ENCODE results near the gene TBC1D16. TPM values are rescaled to one million over a fixed set of nuclear protein-coding genes. Genes with fewer than 3 reads are reported as not detected.

Gene TBC1D16
- total RNA-seq, 1 donor: 68.8 TPM

DNA sequence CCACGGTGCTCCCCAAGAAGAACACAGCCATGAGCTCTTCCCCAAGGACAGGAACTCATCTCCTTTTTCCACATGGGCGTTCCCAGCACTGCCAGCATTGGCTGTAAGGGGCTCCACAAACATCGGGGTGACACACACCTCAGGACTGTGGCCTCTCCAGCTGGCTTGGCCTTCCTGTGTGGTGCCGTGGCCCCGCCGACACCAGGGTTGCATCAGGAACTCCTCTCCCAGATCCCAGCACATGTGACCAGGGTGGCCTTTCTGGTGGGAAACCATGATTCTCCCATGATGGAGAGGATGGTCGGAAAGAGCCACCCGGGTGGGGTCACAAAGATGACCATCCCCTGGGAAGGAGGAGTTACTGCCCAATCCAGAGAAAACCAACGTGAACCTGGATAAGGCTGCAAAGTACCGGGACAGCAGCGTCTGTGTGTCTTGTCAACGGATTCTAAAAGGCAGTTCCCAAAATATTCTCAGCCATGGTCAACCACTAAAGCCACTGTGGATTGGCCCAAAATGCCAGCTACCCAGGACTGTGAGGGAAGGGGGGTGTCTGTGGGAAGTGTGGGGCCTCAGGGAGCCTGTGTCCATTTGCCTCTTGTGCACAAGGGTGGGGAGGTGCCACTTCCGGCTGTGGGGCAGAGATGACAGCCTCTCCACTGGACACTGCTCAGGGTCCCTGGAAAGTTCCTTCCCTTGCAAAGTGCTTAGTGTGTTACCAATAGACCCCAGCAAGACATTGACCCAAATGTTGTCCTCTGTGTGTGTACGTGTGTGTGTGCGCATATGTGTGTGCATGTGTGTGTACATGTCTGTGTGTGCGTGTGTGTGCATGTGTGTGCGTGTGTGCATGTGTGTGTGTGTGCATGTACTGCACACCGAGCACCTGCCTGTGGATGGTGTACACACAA, 118.4 kb downstream of the TBC1D16 start:
- Histone ChIP-seq H3K4me3 (ENCODE audit: insufficient read depth, low read length) (no peak overlapping the region), H3K4me1 (ENCODE audit: insufficient read depth, low read length) (peaks cover 12% of the 10 kb centered on the region), H3K27ac (ENCODE audit: low read depth, low read length) (no peak overlapping the region), H3K4me2 (ENCODE audit: insufficient read depth, low read length) (no peak overlapping the region), H4K20me1 (ENCODE audit: insufficient read depth, low read length) (peaks cover 4% of the 10 kb centered on the region), H3K9me3 (ENCODE audit: low read depth, low read length) (no peaks in the 10 kb centered on the region), H3K27me3 (ENCODE audit: insufficient read depth, low read length) (peaks cover 22% of the 10 kb centered on the region), H3K79me2 (ENCODE audit: insufficient read depth, low read length) (no peaks in the 10 kb centered on the region), H3K36me3 (ENCODE audit: insufficient read depth, low read length) (no peaks in the 10 kb centered on the region), H2AFZ (ENCODE audit: low read length) (no peak overlapping the region)
- TF ChIP-seq, protein P1, sequence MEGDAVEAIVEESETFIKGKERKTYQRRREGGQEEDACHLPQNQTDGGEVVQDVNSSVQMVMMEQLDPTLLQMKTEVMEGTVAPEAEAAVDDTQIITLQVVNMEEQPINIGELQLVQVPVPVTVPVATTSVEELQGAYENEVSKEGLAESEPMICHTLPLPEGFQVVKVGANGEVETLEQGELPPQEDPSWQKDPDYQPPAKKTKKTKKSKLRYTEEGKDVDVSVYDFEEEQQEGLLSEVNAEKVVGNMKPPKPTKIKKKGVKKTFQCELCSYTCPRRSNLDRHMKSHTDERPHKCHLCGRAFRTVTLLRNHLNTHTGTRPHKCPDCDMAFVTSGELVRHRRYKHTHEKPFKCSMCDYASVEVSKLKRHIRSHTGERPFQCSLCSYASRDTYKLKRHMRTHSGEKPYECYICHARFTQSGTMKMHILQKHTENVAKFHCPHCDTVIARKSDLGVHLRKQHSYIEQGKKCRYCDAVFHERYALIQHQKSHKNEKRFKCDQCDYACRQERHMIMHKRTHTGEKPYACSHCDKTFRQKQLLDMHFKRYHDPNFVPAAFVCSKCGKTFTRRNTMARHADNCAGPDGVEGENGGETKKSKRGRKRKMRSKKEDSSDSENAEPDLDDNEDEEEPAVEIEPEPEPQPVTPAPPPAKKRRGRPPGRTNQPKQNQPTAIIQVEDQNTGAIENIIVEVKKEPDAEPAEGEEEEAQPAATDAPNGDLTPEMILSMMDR (IDR thresholded peaks at IDR 0.05; ENCODE audit: extremely low read depth, low read depth, low read length): no peak
- peak; percentile 78 for DNase-seq (ENCODE audit: insufficient read length, low spot score, missing footprints)

DNA sequence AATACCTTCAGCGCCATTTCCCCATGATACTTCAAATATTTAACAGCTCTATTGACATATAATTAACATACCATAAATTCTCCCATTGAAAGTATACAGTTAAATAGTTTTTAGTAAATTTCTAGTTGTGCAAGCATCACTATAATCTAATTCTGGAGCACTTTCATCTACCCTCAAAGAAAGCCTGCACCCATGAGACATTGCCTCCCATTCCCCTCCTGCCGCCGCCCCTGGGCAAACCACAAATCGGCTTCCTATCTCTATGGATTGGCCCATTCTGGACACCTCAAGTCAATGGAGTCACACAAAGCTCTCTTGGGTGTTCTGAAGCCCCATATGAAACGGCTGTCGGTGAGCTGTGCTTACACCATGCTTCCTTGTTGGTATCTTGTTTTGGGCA, 119.2 kb downstream of the TBC1D16 start:
- Histone ChIP-seq H3K27ac (ENCODE audit: low read depth, low read length) (no peak overlapping the region), H3K4me3 (ENCODE audit: insufficient read depth, low read length) (no peak overlapping the region), H3K79me2 (ENCODE audit: insufficient read depth, low read length) (no peaks in the 10 kb centered on the region), H3K27me3 (ENCODE audit: insufficient read depth, low read length) (peaks cover 22% of the 10 kb centered on the region), H3K4me2 (ENCODE audit: insufficient read depth, low read length) (no peak overlapping the region), H4K20me1 (ENCODE audit: insufficient read depth, low read length) (peaks cover 4% of the 10 kb centered on the region), H3K36me3 (ENCODE audit: insufficient read depth, low read length) (no peaks in the 10 kb centered on the region), H3K9me3 (ENCODE audit: low read depth, low read length) (no peaks in the 10 kb centered on the region), H3K4me1 (ENCODE audit: insufficient read depth, low read length) (peaks cover 12% of the 10 kb centered on the region), H2AFZ (ENCODE audit: low read length) (no peak overlapping the region)
- TF ChIP-seq, protein P1 (IDR thresholded peaks at IDR 0.05; ENCODE audit: extremely low read depth, low read depth, low read length): no peak
- DNase-seq (ENCODE audit: insufficient read length, low spot score, missing footprints): peak; percentile 69

DNA sequence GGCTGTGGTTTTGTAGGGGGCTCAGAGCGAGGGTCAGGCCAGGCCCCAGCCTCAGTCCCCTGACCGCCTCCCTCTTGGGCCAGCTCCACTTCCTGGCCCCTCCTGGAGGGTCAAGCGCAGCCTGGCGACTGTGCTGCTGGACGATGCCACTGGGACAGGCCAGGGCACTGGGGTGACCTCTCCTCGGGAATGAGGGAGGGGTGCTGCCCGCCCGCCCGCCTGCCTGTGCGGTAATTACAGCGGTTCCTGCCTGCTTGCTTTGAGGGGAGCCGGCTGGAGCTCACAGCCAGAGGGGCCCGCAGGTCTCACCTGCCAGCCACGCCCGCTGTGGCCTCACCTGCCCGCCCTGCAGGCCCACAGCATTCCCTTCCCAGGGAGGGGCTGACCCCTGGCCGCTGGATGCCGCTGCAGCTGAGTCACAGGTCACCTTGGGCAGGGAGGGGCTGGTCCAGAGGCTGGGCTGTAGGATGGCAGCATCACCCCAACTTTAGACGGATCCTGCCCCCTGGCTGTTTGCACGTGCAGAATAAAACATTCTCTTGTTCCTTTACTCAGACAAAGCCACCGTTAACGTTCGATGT, 119.7 kb downstream of the TBC1D16 start:
- DNase-seq (ENCODE audit: insufficient read length, low spot score, missing footprints): peak; percentile 91
- Histone ChIP-seq H3K27me3 (ENCODE audit: insufficient read depth, low read length) (peaks cover 19% of the 10 kb centered on the region), H3K4me1 (ENCODE audit: insufficient read depth, low read length) (peaks cover 12% of the 10 kb centered on the region), H3K9me3 (ENCODE audit: low read depth, low read length) (no peaks in the 10 kb centered on the region), H2AFZ (ENCODE audit: low read length) (no peak overlapping the region), H4K20me1 (ENCODE audit: insufficient read depth, low read length) (peaks cover 4% of the 10 kb centered on the region), H3K27ac (ENCODE audit: low read depth, low read length) (no peak overlapping the region), H3K4me3 (ENCODE audit: insufficient read depth, low read length) (no peak overlapping the region), H3K36me3 (ENCODE audit: insufficient read depth, low read length) (no peaks in the 10 kb centered on the region), H3K79me2 (ENCODE audit: insufficient read depth, low read length) (no peaks in the 10 kb centered on the region), H3K4me2 (ENCODE audit: insufficient read depth, low read length) (no peak overlapping the region)
- TF ChIP-seq, protein P1 (IDR thresholded peaks at IDR 0.05; ENCODE audit: extremely low read depth, low read depth, low read length): peak; percentile 19
